ENCODE results near the gene CACNA1I.

Gene CACNA1I

GRCh38 chr22:39652990-39653786, 82.6 kb downstream of the CACNA1I start:
- FAIRE-seq (no peak), DNase-seq (ENCODE audit: insufficient read length, low spot score) (no peak)
- TF ChIP-seq, protein P1, sequence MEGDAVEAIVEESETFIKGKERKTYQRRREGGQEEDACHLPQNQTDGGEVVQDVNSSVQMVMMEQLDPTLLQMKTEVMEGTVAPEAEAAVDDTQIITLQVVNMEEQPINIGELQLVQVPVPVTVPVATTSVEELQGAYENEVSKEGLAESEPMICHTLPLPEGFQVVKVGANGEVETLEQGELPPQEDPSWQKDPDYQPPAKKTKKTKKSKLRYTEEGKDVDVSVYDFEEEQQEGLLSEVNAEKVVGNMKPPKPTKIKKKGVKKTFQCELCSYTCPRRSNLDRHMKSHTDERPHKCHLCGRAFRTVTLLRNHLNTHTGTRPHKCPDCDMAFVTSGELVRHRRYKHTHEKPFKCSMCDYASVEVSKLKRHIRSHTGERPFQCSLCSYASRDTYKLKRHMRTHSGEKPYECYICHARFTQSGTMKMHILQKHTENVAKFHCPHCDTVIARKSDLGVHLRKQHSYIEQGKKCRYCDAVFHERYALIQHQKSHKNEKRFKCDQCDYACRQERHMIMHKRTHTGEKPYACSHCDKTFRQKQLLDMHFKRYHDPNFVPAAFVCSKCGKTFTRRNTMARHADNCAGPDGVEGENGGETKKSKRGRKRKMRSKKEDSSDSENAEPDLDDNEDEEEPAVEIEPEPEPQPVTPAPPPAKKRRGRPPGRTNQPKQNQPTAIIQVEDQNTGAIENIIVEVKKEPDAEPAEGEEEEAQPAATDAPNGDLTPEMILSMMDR (IDR thresholded peaks at IDR 0.05; ENCODE audit: insufficient read depth, missing control alignments), result no peak

GRCh38 chr22:39653787-39654077, 83.2 kb downstream of the CACNA1I start:
- TF ChIP-seq, protein P1 (IDR thresholded peaks at IDR 0.05; ENCODE audit: insufficient read depth, missing control alignments), result no peak
- DNase-seq (ENCODE audit: insufficient read length, low spot score) (no peak), FAIRE-seq (no peak)

- TF ChIP-seq, protein P1 (IDR thresholded peaks at IDR 0.05; ENCODE audit: insufficient read depth, missing control alignments), result no peak
- no peak for DNase-seq (ENCODE audit: insufficient read length, low spot score)
- FAIRE-seq, result no peak
These were observed 83.8 kb downstream of the CACNA1I start for GRCh38 chr22:39654131-39654926.

- DNase-seq (ENCODE audit: insufficient read length, low spot score), result no peak
- FAIRE-seq, result no peak
- TF ChIP-seq, protein P1 (IDR thresholded peaks at IDR 0.05; ENCODE audit: insufficient read depth, missing control alignments), result peak; percentile 12
These were observed 84.5 kb downstream of the CACNA1I start for GRCh38 chr22:39655004-39655579.

DNA sequence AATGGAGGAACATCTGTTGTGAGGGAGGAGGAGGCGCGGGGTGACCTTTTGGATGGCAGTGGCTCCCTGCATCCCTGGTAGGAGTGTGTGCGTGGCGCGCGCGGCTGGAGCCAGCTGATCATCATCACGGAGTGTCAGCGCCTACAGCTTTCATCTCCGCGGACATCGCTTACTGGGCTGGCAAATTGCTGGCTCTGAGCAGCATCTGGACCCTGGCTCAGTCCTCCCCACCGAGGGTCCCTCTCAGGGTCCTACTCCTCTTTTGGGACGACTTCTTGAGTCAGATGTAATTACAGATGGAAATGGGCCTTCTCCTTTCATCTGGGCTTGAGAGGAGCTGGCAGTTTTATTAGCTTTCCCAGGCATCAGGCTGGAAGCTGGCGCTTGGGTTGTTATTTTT, 85.3 kb downstream of the CACNA1I start:
- no peak for FAIRE-seq
- TF ChIP-seq, protein P1 (IDR thresholded peaks at IDR 0.05; ENCODE audit: insufficient read depth, missing control alignments), result no peak
- no peak for DNase-seq (ENCODE audit: insufficient read length, low spot score)

GRCh38 chr22:39656495-39657490, 86.2 kb downstream of the CACNA1I start:
- TF ChIP-seq, protein P1 (IDR thresholded peaks at IDR 0.05; ENCODE audit: insufficient read depth, missing control alignments), result no peak
- FAIRE-seq (no peak), DNase-seq (ENCODE audit: insufficient read length, low spot score) (no peak)

All from D721Med (cell line).